ENCODE measurements around the gene PLXNA4.

The PLXNA4 gene

GRCh38 chr7:132131196-132131595 is 445.1 kb downstream of the PLXNA4 start:
- TF ChIP-seq CTCF (IDR thresholded peaks at IDR 0.05; ENCODE audit: extremely low read depth, missing control alignments): no peak
- DNase-seq (ENCODE audit: low spot score): no peak

GRCh38 chr7:132130497-132130896 is 445.8 kb downstream of the PLXNA4 start:
- TF ChIP-seq CTCF (IDR thresholded peaks at IDR 0.05; ENCODE audit: extremely low read depth, missing control alignments): no peak
- DNase-seq (ENCODE audit: low spot score): no peak

GRCh38 chr7:132125872-132126595 is 450.2 kb downstream of the PLXNA4 start:
- DNase-seq (ENCODE audit: low spot score): no peak
- no peak for TF ChIP-seq CTCF (IDR thresholded peaks at IDR 0.05; ENCODE audit: extremely low read depth, missing control alignments)

- TF ChIP-seq CTCF (IDR thresholded peaks at IDR 0.05; ENCODE audit: extremely low read depth, missing control alignments): no peak
- DNase-seq (ENCODE audit: low spot score): no peak
These were observed 451.2 kb downstream of the PLXNA4 start for GRCh38 chr7:132125096-132125495.

- no peak for TF ChIP-seq CTCF (IDR thresholded peaks at IDR 0.05; ENCODE audit: extremely low read depth, missing control alignments)
- DNase-seq (ENCODE audit: low spot score): no peak
These were observed 451.7 kb downstream of the PLXNA4 start for GRCh38 chr7:132124575-132124974.

- no peak for DNase-seq (ENCODE audit: low spot score)
- no peak for TF ChIP-seq CTCF (IDR thresholded peaks at IDR 0.05; ENCODE audit: extremely low read depth, missing control alignments)
These were observed 452.5 kb downstream of the PLXNA4 start for GRCh38 chr7:132123773-132124172.

- DNase-seq (ENCODE audit: low spot score): no peak
- no peak for TF ChIP-seq CTCF (IDR thresholded peaks at IDR 0.05; ENCODE audit: extremely low read depth, missing control alignments)
These were observed 453.4 kb downstream of the PLXNA4 start for GRCh38 chr7:132122901-132123300.

Measured in GM20000 (cell line).